PFSK-1 (cell line): Measurements from ENCODE around the gene SV2A.

Experiments
- REST ChIP-seq, 2 experiments: IDR thresholded peaks; 2 replicates each; pipeline versions ENCODE4 v1.6.1 to v1.8.0; 2011 to 2012; ENCODE audit warnings: low read depth in 2 of 2, low read length in 2 of 2, control low read depth in 1 of 2, inconsistent platforms in 1 of 2, mild to moderate bottlenecking in 1 of 2, moderate library complexity in 1 of 2; ENCODE audit not compliant: insufficient read depth in 1 of 2
- SIN3A ChIP-seq: IDR thresholded peaks from 2 replicates; pipeline ENCODE4 v1.6.1; 2012; ENCODE audit warnings: mild to moderate bottlenecking, low read length, moderate library complexity, borderline replicate concordance; ENCODE audit not compliant: insufficient read depth

- TF ChIP-seq REST (IDR thresholded peaks at IDR 0.05; ENCODE audit: insufficient read depth in 1 of 2, low read depth in 2 of 2, low read length in 2 of 2) (no peak), SIN3A (no peak)
Observed at GRCh38 chr1:149896575-149896974, 21.1 kb downstream of the SV2A start.
